Loucy (cell line): ENCODE data around the gene MAX.

ENCODE experiments used
- H2AFZ ChIP-seq: fragments of 200-600 bp; sonication (generic); 2 replicates; pipeline ENCODE4 v1.6.0; 2016; ENCODE audit warnings: antibody characterized with exemption, mild to moderate bottlenecking, low read length, moderate library complexity
- H3F3A ChIP-seq: fragments of 200-600 bp; 2 replicates; pipeline ENCODE4 v1.6.0; 2016; ENCODE audit warnings: antibody characterized with exemption, low read depth, mild to moderate bottlenecking
- H3K27me3 ChIP-seq: fragments of 200-600 bp; sonication (generic); 2 replicates; pipeline ENCODE4 v1.6.1; 2014; ENCODE audit warnings: low read length, mild to moderate bottlenecking; ENCODE audit not compliant: insufficient read depth, poor library complexity, severe bottlenecking
- H3K36me3 ChIP-seq: fragments of 200-600 bp; sonication (generic); 2 replicates; pipeline ENCODE4 v1.6.1; 2016; ENCODE audit warnings: low read length; ENCODE audit not compliant: insufficient read depth
- H3K4me1 ChIP-seq: fragments of 200-600 bp; sonication (generic); 2 replicates; pipeline ENCODE4 v1.5.1; 2014; ENCODE audit warnings: low read length, mild to moderate bottlenecking; ENCODE audit not compliant: insufficient read depth, poor library complexity, severe bottlenecking
- H3K4me2 ChIP-seq: fragments of 200-600 bp; sonication (generic); 2 replicates; pipeline ENCODE4 v1.6.0; 2014; ENCODE audit warnings: antibody characterized with exemption, low read length, low read depth, mild to moderate bottlenecking; ENCODE audit not compliant: poor library complexity, severe bottlenecking
- H3K4me3 ChIP-seq: fragments of 200-600 bp; sonication (generic); 2 replicates; pipeline ENCODE4 v1.5.1; 2014; ENCODE audit warnings: low read length, mild to moderate bottlenecking, mixed read lengths; ENCODE audit not compliant: poor library complexity, severe bottlenecking
- H3K79me2 ChIP-seq: fragments of 200-600 bp; sonication (generic); 2 replicates; pipeline ENCODE4 v1.6.1; 2014; ENCODE audit warnings: low read length; ENCODE audit not compliant: insufficient read depth
- H3K9ac ChIP-seq: fragments of 200-600 bp; sonication (generic); 2 replicates; pipeline ENCODE4 v1.6.0; 2014; ENCODE audit warnings: mild to moderate bottlenecking, low read depth, low read length, moderate library complexity; ENCODE audit not compliant: poor library complexity, severe bottlenecking
- H3K9me2 ChIP-seq: fragments of 200-600 bp; sonication (generic); replicated peaks from 2 replicates; pipeline ENCODE4 v1.6.1; 2016; ENCODE audit warnings: low read depth, low read length, mixed read lengths
- H3K9me3 ChIP-seq: fragments of 200-600 bp; sonication (generic); 2 replicates; pipeline ENCODE4 v1.6.1; 2014; ENCODE audit warnings: mild to moderate bottlenecking, antibody characterized with exemption, low read length, low read depth; ENCODE audit not compliant: insufficient read depth
- H4K20me1 ChIP-seq: fragments of 200-600 bp; sonication (generic); 2 replicates; pipeline ENCODE4 v1.6.0; 2014; ENCODE audit warnings: antibody characterized with exemption, low read length, mild to moderate bottlenecking; ENCODE audit not compliant: insufficient read depth, poor library complexity, severe bottlenecking
- CTCF ChIP-seq: fragments of 200-600 bp; sonication (generic); conservative IDR thresholded peaks from 2 replicates; pipeline ENCODE4 v1.5.1; 2014; ENCODE audit warnings: mild to moderate bottlenecking, antibody characterized with exemption, low read length
- EZH2phosphoT487 ChIP-seq: fragments of 200-600 bp; IDR thresholded peaks from 2 replicates; pipeline ENCODE4 v1.6.1; 2018; ENCODE audit warnings: antibody characterized with exemption, mild to moderate bottlenecking, moderate library complexity, borderline replicate concordance

MAX gene

GRCh38 chr14:65103150-65103760 lies 938 bp upstream of the MAX start:
- H3K79me2 ChIP-seq, result peaks cover 30% of the 10 kb centered on the region
- peak overlapping the region; percentile 81 for H3K4me2 ChIP-seq
- peak overlapping the region; percentile 88 for H3K4me3 ChIP-seq
- H3K9ac ChIP-seq, result peak overlapping the region; percentile 68
- H3F3A ChIP-seq, result no peaks in the 10 kb centered on the region; the same call in 1 of the 2 replicates
- H4K20me1 ChIP-seq, result peaks cover 33% of the 10 kb centered on the region
- H3K4me1 ChIP-seq, result peaks cover 46% of the 10 kb centered on the region
- H2AFZ ChIP-seq, result peak overlapping the region; percentile 91
- H3K27me3 ChIP-seq, result no peaks in the 10 kb centered on the region
- H3K9me3 ChIP-seq, result no peaks in the 10 kb centered on the region
- TF ChIP-seq CTCF, result peak; percentile 45
- TF ChIP-seq EZH2phosphoT487, result no peak
- no peaks in the 10 kb centered on the region for H3K36me3 ChIP-seq
- H3K9me2 ChIP-seq, result no peaks in the 10 kb centered on the region

- Histone ChIP-seq H3K79me2 (peaks cover 44% of the 10 kb centered on the region), H3K4me2 (peak overlapping the region; percentile 77), H4K20me1 (peaks cover 48% of the 10 kb centered on the region), H3K4me1 (peaks cover 49% of the 10 kb centered on the region), H3K27me3 (no peaks in the 10 kb centered on the region), H3K9me2 (no peaks in the 10 kb centered on the region), H3F3A (no peaks in the 10 kb centered on the region; the same call in 1 of the 2 replicates), H3K36me3 (no peaks in the 10 kb centered on the region), H3K9me3 (no peaks in the 10 kb centered on the region), H2AFZ (peak overlapping the region; percentile 51; the same call in 1 of the 2 replicates), H3K9ac (peak overlapping the region; percentile 86), H3K4me3 (peak overlapping the region; percentile 82)
- no peak for TF ChIP-seq CTCF
- TF ChIP-seq EZH2phosphoT487, result no peak
Observed at GRCh38 chr14:65101631-65102440, 481 bp downstream of the MAX start.

- Histone ChIP-seq H3F3A (no peaks in the 10 kb centered on the region), H4K20me1 (peaks cover 56% of the 10 kb centered on the region), H3K9me3 (no peaks in the 10 kb centered on the region), H3K4me2 (peak overlapping the region; percentile 77), H3K36me3 (no peaks in the 10 kb centered on the region), H3K4me1 (peaks cover 49% of the 10 kb centered on the region), H3K4me3 (peak overlapping the region; percentile 82), H3K9me2 (no peaks in the 10 kb centered on the region), H3K9ac (peak overlapping the region; percentile 86), H3K27me3 (no peaks in the 10 kb centered on the region), H2AFZ (no peak overlapping the region), H3K79me2 (peaks cover 53% of the 10 kb centered on the region)
- no peak for TF ChIP-seq CTCF
Observed at GRCh38 chr14:65100922-65101541, 1.3 kb downstream of the MAX start.
